ENCODE results near the gene NOTUM.

The NOTUM gene

DNA sequence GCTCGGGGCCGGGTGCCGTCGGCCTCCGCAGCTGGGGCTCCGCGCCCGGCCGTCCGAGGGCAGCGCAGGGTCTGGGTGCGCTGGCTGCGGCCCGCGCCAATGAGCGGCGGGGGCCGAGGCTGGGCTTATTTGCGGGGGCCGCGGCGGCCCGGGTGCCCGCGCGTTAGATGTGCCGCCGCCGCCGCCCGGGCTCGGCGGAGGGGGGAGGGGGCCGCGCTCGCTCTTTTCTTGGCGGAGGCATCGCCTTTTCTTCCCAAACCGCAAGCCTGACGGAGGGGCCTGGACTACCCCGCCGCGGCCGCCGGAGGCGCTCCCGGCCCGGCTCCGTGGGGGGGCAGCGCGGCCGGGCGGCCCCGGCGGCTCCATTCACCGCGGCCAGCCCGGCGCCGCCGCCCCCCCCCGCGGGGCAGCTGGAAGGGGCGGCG lies at the start of gene NOTUM:
TSS of gene NOTUM (minus strand) at position 101 of the 425 bp plus-strand sequence. CDS start 278 bp downstream, outside the sequence.
- Mint-ChIP-seq H3K9me3 (no peaks in the 10 kb centered on the region), H3K4me1 (peaks cover 13% of the 10 kb centered on the region), H3K27ac (no peak within 1 kb of the TSS), H3K27me3 (peaks cover 53% of the 10 kb centered on the region), H3K4me3 (peak within 1 kb of the TSS in 1 of 2 donors; percentile 60)
- ATAC-seq = no peak
- DNase-seq = no peak

DNA sequence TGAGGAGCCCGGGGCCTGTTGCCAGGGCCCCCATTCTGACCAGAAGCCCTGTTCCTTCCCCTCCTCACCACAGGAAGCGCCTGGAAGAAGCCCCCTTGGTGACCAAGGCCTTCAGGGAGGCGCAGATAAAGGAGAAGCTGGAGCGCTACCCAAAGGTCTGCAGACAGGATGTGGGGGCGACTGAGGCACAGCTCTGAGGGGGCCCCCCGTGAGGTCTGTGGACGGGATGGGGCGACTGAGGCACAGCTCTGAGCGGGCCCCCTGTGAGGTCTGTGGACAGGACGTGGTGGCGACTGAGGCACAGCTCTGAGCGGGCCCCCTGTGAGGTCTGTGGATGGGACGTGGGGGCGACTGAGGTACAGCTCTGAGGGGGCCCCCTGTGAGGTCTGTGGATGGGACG lies 48.4 kb upstream of the NOTUM start:
- Mint-ChIP-seq H3K27me3 (no peaks in the 10 kb centered on the region), H3K4me1 (peaks cover 9% of the 10 kb centered on the region), H3K27ac (no peak overlapping the region), H3K4me3 (peak overlapping the region in 1 of 2 donors; percentile 44), H3K9me3 (no peaks in the 10 kb centered on the region)
- ATAC-seq (peak; percentile 33), DNase-seq (no peak)

DNA sequence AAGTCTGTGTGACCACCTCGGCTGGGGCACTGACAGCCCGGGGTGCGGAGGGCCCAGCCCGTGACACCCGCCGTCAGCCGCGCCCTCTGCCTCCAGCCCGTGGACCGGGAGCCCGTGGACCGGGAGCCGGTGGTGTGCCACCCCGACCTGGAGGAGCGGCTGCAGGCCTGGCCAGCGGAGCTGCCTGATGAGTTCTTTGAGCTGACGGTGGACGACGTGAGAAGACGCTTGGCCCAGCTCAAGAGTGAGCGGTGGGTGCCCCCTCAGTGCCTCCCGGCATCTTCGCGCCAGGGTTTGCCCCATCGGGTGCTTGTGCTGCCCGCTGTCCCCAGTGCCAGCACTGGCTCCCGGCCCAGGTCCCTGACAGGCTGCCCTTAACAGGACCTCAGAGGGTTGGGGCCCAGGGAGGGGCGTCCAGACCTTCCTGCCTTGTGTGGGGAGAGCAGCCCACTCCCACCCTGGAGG lies 48.0 kb upstream of the NOTUM start:
- Mint-ChIP-seq H3K4me3 (peak overlapping the region in 1 of 2 donors; percentile 44), H3K27me3 (no peaks in the 10 kb centered on the region), H3K4me1 (peaks cover 9% of the 10 kb centered on the region), H3K27ac (no peak overlapping the region), H3K9me3 (no peaks in the 10 kb centered on the region)
- DNase-seq (no peak), ATAC-seq (peak; percentile 11)

DNA sequence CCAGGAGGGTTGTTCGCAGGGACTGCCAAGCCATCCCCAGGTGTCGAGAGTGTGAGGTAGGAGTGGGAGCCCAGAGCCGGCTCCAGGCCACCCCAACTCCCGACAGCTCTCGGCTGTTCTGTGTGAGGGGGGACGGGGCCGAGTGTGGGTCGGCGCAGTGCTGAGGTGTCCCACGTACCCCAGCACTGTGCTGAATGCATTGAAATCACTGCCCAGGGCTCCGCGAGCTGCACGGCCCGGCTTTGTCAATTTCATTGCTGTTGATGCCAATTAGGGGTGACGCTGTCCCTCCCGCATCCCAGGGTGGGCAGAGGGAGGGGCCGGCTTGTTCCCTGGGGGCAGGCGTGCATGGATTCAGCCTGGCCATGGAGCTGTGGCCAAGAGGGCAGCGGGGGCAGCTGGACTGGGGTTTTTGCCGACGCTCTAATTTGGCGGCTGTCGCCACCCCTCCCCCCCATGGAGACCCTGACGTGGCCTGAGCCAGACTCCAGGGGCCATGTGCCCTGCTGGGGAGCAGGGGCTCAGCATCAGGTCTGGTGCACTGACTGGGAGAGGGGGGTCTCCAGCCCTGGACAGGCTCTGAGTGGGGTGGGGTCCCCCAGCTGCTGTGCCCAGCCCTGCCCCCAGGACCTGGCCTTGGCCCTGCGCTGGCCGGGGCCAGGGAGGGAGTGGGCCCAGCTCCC lies 47.4 kb upstream of the NOTUM start:
- ATAC-seq (peak; percentile 29), DNase-seq (no peak)
- Mint-ChIP-seq H3K4me3 (no peak overlapping the region), H3K4me1 (peaks cover 9% of the 10 kb centered on the region), H3K27ac (no peak overlapping the region), H3K9me3 (no peaks in the 10 kb centered on the region), H3K27me3 (no peaks in the 10 kb centered on the region)

DNA sequence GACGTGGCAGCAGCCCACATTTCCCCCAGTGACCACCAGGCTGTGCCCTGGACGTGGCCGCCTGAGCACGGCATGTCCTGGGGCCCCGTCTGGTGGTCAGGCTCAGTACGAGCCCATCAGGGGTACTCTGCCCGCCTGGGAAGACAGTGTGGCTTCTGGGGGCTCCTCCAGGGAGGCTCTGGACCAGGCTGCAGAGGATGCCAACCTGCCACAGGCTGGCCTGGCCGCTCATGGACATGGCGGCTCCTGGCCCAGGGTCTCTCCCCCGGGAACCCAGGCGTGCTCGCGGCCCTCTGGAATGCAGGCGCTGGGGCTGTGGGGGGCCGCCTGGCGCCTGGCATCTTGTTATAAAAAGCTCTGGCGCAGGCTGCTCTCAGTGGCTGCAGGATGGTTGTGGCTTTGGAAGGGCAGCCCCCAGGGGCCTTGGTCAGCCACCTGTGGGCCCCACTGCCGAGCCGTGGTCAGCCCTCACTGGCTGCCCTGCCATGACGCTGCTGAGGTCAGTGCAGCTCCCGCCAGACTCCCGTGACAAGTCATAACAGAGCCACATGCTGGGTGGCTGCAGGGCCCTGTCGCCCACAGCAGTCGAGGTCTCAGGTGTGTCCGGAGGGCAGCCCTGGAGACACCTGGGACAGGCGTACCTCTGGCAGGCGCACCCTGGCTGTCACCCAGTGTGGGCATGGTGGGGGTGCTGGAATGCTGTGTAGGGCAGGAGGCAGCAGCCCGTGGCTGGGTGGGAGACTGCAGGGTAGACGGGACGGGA lies 46.7 kb upstream of the NOTUM start:
- ATAC-seq = no peak
- H3K4me3 Mint-ChIP-seq = no peak overlapping the region
- no peak for DNase-seq
- no peaks in the 10 kb centered on the region for H3K27me3 Mint-ChIP-seq
- H3K9me3 Mint-ChIP-seq = no peaks in the 10 kb centered on the region
- no peak overlapping the region for H3K27ac Mint-ChIP-seq
- H3K4me1 Mint-ChIP-seq = peaks cover 9% of the 10 kb centered on the region

DNA sequence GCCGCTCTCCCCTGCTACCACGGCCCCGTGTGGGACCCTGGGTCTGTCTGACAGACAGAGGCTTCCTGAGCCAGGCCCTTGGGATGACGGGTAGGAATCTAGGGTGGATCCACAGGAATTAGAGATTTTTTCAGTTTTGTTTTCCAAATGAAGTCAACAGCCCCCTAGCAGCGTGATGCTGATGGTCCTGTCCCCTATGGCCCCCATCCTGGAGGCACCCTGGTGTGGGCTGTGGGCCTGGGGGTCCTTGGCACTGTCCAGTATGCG lies 46.2 kb upstream of the NOTUM start:
- no peak overlapping the region for H3K27ac Mint-ChIP-seq
- peaks cover 9% of the 10 kb centered on the region for H3K4me1 Mint-ChIP-seq
- H3K9me3 Mint-ChIP-seq = no peaks in the 10 kb centered on the region
- ATAC-seq (no peak), DNase-seq (no peak)
- H3K27me3 Mint-ChIP-seq = no peaks in the 10 kb centered on the region
- no peak overlapping the region for H3K4me3 Mint-ChIP-seq

DNA sequence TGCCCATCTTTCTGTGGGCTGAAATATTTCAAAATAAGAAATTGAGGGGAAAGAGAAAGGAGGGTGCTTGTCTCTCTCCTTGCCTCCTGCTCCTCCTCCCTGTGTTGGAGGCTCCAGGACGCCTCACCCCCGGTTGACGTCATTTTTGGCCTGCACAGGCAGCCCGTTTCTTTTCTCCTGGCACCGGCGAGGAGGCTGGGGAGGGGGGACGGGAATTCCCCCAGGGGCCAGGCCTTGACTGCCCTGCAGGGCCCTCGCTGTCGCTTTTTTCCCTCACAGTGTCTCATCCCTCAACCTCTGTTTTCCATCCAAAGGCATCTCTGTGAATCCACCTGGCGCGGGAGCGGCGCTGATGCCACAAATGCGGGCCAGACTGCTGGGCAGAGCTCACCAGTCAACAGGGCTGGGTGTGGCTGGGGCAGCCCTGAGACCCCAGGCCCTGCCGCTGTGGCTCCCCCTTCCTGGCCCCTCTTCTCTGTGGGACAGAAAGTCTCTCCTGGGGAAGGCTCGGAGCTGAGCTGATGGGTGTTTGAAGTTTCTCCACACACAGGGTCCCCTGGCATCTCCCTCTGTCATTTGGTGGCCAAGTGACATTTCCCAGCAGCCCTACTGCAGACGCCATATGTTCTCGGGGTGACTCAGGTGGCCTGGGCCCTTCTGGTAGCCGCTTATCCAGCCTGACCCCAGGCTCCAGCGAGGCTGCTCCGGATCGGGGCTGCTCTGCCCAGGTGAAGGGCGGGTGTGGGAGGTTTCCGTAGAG lies 45.7 kb upstream of the NOTUM start:
- Mint-ChIP-seq H3K9me3 (no peaks in the 10 kb centered on the region), H3K27me3 (no peaks in the 10 kb centered on the region), H3K4me1 (peaks cover 9% of the 10 kb centered on the region), H3K4me3 (no peak overlapping the region), H3K27ac (peak overlapping the region in 1 of 2 donors; percentile 27)
- DNase-seq (no peak), ATAC-seq (no peak)

DNA sequence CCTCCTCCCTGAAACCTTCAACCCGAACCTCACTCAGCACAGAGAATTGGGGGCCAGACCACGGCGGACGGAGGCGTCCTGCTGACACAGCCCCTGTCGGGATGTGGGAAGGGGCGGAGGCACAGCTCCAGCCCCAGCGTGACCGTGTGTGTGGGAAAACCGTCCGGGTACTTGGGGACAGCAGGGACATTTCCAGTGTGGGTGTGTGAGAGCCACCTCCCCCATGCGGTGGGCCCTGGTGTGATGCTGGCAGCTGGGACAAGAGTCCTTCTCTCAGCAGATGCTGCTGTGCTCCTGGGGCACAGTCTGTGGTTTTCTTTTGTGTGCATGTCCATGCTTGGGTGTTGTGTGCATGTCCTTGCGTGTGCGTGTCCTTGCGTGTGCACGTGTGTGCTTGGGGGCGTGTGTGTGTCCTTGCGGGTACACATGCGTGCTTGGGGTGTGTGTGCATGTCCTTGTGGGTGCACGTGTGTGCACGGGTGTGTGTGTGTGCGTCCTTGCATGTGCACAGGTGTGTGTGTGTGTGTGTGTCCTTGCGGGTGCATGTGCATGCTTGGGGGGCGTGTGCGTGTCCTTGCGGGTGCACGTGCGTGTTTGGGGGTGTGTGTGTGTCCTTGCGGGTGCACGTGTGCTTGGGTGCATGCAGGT lies 44.8 kb upstream of the NOTUM start:
- Mint-ChIP-seq H3K27me3 (no peaks in the 10 kb centered on the region), H3K9me3 (no peaks in the 10 kb centered on the region), H3K27ac (no peak overlapping the region), H3K4me1 (peaks cover 9% of the 10 kb centered on the region), H3K4me3 (no peak overlapping the region)
- DNase-seq = no peak
- ATAC-seq = no peak

DNA sequence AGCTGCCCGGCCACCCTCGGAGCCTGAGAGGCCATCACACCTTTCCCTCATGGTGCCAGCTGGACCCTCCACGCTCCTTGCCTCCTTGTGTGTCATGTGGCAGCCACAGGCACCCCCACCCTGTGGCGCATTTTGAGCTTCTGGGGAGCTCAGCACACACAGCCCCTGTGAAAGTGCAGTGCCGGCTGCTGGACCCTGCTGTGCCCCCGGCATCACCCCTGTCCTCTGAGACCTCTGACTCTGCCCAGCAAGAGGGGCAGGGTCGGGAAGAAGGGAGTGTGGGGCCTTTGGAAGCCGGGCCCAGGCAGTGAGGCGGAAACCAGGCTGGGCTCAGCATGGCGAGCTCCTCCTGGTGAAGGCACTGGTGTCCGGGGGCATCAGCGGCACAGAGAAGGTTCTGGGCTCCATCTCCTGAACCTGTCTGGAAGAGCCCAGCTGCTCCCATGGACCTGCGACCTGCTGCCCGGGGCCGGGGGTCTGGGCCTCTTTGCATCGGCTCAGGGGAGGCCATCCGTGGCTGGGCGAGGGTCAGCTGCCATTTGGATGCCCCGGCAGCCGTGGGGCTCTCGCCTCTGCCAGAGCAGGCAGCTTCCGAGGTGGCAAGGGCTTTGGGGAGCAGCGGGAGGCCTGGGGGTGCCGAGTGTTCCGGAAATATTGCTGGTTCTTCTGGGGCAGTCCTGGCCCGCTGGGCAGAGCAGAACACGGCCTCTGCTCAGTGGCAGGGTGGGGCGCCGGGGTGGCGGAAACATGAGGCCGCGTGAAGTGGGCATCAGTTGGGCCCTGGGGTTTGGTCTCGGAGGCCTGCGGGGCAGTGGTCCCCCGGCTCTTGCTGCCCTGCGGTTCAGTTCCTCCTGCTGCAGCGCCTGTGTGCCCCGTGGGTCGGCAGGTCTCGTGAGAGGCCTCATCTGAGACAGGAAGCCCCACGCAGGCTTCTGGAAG lies 43.8 kb upstream of the NOTUM start:
- ATAC-seq = no peak
- H3K4me1 Mint-ChIP-seq = peaks cover 8% of the 10 kb centered on the region
- no peak overlapping the region for H3K4me3 Mint-ChIP-seq
- no peak overlapping the region for H3K27ac Mint-ChIP-seq
- no peaks in the 10 kb centered on the region for H3K27me3 Mint-ChIP-seq
- H3K9me3 Mint-ChIP-seq = no peaks in the 10 kb centered on the region
- no peak for DNase-seq

DNA sequence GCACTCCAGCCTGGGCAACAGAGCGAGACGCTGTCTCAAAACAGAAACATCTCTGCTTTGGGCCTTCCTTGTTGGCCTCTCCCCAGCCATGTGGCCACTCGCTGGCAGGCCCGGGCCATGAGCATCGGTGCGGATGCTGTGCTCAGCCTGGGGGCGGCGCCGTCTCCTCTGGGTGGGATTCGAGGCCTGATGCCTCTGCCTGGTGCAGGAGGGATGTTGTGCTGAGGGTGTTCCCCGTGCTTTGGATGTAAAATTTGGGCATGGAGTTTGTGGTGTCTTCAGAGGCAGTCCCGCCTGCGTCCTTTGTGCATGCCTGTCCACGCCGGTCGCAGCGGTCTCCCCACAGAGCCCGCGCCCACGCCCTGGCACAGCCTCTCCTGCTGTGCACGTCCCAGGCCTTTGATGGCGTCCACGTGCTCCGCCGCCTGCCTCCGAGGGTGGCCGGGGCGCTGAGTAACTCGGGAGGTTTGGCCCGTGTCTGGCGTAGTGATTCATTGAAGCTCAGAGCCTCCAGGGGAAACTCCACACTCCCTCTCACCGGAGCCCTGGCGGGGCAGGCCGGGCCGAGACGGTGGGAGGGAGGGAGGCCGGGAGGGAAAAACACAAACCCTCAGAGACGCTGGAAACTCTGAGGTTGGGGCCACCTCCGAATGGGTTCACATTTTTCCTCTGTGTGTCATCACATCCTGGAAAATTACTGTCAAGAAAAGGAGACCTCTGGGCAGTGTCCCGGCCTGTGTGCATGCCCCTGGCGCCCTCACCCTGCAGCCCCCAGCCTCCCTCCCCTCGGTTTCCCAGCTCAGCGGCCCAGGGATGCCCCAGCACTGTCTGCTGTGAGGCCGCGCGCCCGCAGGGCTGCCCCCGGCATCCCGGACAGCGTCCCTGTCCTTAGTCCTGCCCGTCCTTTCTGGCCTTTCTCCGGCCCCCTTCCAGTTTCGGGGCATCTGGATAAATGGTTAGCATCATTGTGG lies 42.7 kb upstream of the NOTUM start:
- H3K4me1 Mint-ChIP-seq = no peaks in the 10 kb centered on the region
- DNase-seq (no peak), ATAC-seq (no peak)
- no peaks in the 10 kb centered on the region for H3K9me3 Mint-ChIP-seq
- H3K27me3 Mint-ChIP-seq = no peaks in the 10 kb centered on the region
- H3K4me3 Mint-ChIP-seq = no peak overlapping the region
- H3K27ac Mint-ChIP-seq = no peak overlapping the region

DNA sequence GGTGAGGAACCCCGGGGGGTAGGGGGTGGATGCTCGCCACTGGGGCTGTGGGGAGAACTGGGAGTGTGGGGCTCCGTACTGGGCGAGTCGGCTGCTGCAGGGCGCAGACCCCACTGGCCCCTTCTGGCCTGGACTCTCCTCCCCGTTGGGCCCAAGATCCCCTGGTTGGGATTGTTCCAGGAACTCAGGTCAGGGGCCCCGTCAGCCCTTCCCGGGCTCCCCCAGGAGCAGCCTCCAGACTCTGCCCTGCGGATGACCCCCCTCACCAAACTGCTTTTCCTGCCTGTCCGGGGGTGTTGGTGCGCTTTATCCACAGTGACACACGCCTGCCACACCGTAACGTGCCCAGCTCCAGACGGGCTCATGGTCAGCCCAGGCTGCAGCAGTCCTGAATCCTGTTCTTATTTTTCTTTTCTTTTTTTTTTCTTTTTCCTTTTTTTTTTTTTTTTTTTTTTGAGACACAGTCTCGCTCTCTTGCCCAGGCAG lies 40.6 kb upstream of the NOTUM start:
- DNase-seq (no peak), ATAC-seq (no peak)
- Mint-ChIP-seq H3K4me1 (no peaks in the 10 kb centered on the region), H3K27me3 (no peaks in the 10 kb centered on the region), H3K9me3 (no peaks in the 10 kb centered on the region), H3K4me3 (no peak overlapping the region), H3K27ac (peak overlapping the region; percentile 40 to 48)

DNA sequence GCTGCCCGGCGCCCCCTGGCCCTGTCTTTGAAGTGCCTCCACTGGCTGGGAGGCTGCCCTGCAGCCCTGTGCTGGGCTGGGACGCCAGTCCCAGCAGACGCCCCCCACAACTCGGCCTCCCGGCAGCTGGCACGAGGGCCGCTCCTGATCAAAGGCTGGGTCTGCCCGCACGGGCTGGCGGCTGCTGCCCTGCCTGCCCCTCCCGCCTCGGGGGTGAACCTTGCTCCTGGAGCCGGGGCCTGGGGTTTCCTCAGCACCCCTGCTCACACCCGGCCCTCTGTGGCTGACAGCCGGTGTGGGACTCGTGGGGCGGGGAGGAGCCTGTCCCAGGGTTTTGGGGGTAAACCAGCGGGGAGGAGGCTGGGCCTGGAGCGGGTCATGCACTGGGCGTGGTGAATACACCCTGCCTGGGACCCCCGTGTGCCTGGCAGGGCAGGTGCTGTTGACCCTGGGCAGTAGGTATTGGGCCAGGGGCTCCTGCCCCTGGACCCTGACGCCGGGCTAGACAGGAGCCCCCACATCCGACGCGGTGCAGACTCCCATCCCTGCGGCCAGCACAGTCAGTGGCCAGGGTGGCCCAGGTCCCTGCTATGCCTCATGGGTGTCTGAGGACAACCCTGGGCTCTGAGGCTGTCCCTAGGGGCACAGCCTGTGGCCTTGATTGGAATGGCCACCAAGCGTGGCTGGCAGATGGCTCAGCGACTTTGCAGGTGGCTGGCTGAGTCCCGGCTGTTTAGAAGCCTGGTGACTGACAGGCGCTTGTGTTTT lies 40.0 kb upstream of the NOTUM start:
- Mint-ChIP-seq H3K4me1 (no peaks in the 10 kb centered on the region), H3K27ac (no peak overlapping the region), H3K27me3 (no peaks in the 10 kb centered on the region), H3K9me3 (no peaks in the 10 kb centered on the region), H3K4me3 (no peak overlapping the region)
- DNase-seq (no peak), ATAC-seq (peak; percentile 33)

Data from stimulated activated naive CD8-positive, alpha-beta T cell treated with anti-CD3 and anti-CD28 coated beads, Interleukin-15, amount 100 ng/mL, for 72 hours (primary cell).